K562 (cell line): ENCODE data around the gene RIPK3.

ENCODE experiments used
- CEBPZ ChIP-seq: fragments of 150-350 bp; IDR thresholded peaks from 2 replicates; pipeline ENCODE4 v1.6.1; 2014; ENCODE audit warnings: low read depth, mild to moderate bottlenecking, low read length, borderline replicate concordance
- CTCF ChIP-seq, 3 experiments: IDR thresholded peaks in 2 of 3; conservative IDR thresholded peaks in 1 of 3; 2 replicates each; pipeline ENCODE4 v1.5.1; 2011 to 2012; ENCODE audit warnings: low read length in 3 of 3, mild to moderate bottlenecking in 3 of 3, control low read depth in 2 of 3, improper control_type of control experiment in 1 of 3, inconsistent platforms in 1 of 3, low read depth in 1 of 3, mixed read lengths in 1 of 3, moderate library complexity in 1 of 3; ENCODE audit not compliant: insufficient read depth in 2 of 3
- JUND ChIP-seq, 2 experiments: IDR thresholded peaks; 2 replicates in 1 of 2; 3 replicates in 1 of 2; pipeline ENCODE4 v1.6.1; 2011; ENCODE audit warnings: borderline replicate concordance in 2 of 2, low read depth in 2 of 2, low read length in 2 of 2, improper control_type of control experiment in 1 of 2, missing biosample characterization in 1 of 2, missing genetic modification characterization in 1 of 2, missing genetic modification reagents in 1 of 2
- MAX ChIP-seq: sonication (generic); formaldehyde crosslinking; IDR thresholded peaks from 2 replicates; pipeline ENCODE4 v1.9.0; 2022; ENCODE audit warnings: mild to moderate bottlenecking, missing genetic modification reagents
- PATZ1 ChIP-seq: fragments of 250-450 bp; sonication (Bioruptor Pico); IDR thresholded peaks from 2 replicates; pipeline ENCODE4 v1.5.0; 2020; ENCODE audit warnings: mild to moderate bottlenecking, borderline replicate concordance
- PHF8 ChIP-seq: fragments of 200-600 bp; sonication (generic); IDR thresholded peaks from 2 replicates; pipeline ENCODE4 v1.6.1; 2012; ENCODE audit warnings: mixed run types, mild to moderate bottlenecking, inconsistent platforms, low read length, moderate library complexity, borderline replicate concordance
- SIX5 ChIP-seq, 2 experiments: IDR thresholded peaks; 2 replicates each; pipeline ENCODE4 v1.6.1; 2011; ENCODE audit warnings: low read length in 2 of 2, borderline replicate concordance in 1 of 2, low read depth in 1 of 2, mild to moderate bottlenecking in 1 of 2, moderate library complexity in 1 of 2; ENCODE audit not compliant: insufficient read depth in 1 of 2
- SMC3 ChIP-seq: conservative IDR thresholded peaks from 2 replicates; pipeline ENCODE4 v1.6.1; 2011; ENCODE audit warnings: low read depth, low read length, improper control_type of control experiment; ENCODE audit not compliant: insufficient read depth
- SP2 ChIP-seq: IDR thresholded peaks from 2 replicates; pipeline ENCODE4 v1.6.1; 2011; ENCODE audit warnings: mild to moderate bottlenecking, low read depth, low read length, moderate library complexity; ENCODE audit not compliant: poor library complexity, severe bottlenecking; ENCODE audit errors: extremely low read depth
- ZFP1 ChIP-seq: fragments of 450-650 bp; formaldehyde crosslinking; IDR thresholded peaks from 2 replicates; pipeline ENCODE4 v1.4.0; 2020; ENCODE audit warnings: mild to moderate bottlenecking, mixed read lengths
- ZNF707 ChIP-seq: fragments of 250-450 bp; sonication (Bioruptor Pico); conservative IDR thresholded peaks from 2 replicates; pipeline ENCODE4 v1.8.0; 2022; ENCODE audit warnings: inconsistent platforms, mild to moderate bottlenecking, moderate library complexity

- TF ChIP-seq PATZ1 (CRISPR knock-in tag) (no peak), CTCF (IDR thresholded peaks at IDR 0.05 in 2 of 3, conservative IDR thresholded peaks at IDR 0.05 in 1 of 3; ENCODE audit: insufficient read depth in 2 of 3, low read depth in 1 of 3, low read length in 3 of 3) (no peak), PHF8 (no peak), SP2 (no peak), ZNF707 (CRISPR knock-in tag) (no peak), MAX (no peak), ZFP1 (CRISPR knock-in tag) (no peak), SIX5 (IDR thresholded peaks at IDR 0.05; ENCODE audit: borderline replicate concordance in 1 of 2, insufficient read depth in 1 of 2, low read depth in 1 of 2, low read length in 2 of 2) (no peak), JUND (IDR thresholded peaks at IDR 0.05; ENCODE audit: borderline replicate concordance, low read depth, low read length) (no peak), JUND (tag; IDR thresholded peaks at IDR 0.05; ENCODE audit: borderline replicate concordance, low read depth, low read length) (no peak), SMC3 (no peak), CEBPZ (no peak)
These were observed 30.3 kb upstream of the RIPK3 start for GRCh38 chr14:24369907-24370687.
